Activated CD8-positive, alpha-beta memory T cell treated with anti-CD3 and anti-CD28 coated beads, Interleukin-2, amount 10 ng/mL, durations not matched to agents 7 days and 5 days (primary cell): ENCODE data around the gene CUBN. TPM values are rescaled to one million over a fixed set of nuclear protein-coding genes. Genes with fewer than 3 reads are reported as not detected.
"Not testable (repeated sequence)": the region's sequence is repeated elsewhere in the genome, so short reads cannot be mapped to it uniquely, and the experiment has no call there.

Experiments used
- ATAC-seq: fragments of 150-1000 bp; cut with Tn5 transposase; one replicate; pipeline ENCODE4 v1.10.0; 2021; ENCODE audit warnings: moderate library complexity
- CTCF ChIA-PET: fragments of 350-600 bp; sonication (Branson Sonifier 250); formaldehyde crosslinking; loops from one replicate; lab custom pipeline; 2021; ENCODE audit warnings: antibody characterized with exemption; lab: Charles Lee
- DNase-seq: peaks from one replicate; pipeline ENCODE4 v3.0.0-alpha.2; 2020
- H3K27ac Mint-ChIP-seq: one replicate; pipeline ENCODE4 v1.8.0; 2021; ENCODE audit warnings: mild to moderate bottlenecking, mixed read lengths
- H3K27me3 Mint-ChIP-seq: one replicate; pipeline ENCODE4 v1.8.0; 2021; ENCODE audit warnings: mixed read lengths
- H3K36me3 Mint-ChIP-seq: one replicate; pipeline ENCODE4 v1.8.0; 2021; ENCODE audit warnings: mild to moderate bottlenecking, mixed read lengths
- H3K4me1 Mint-ChIP-seq: one replicate; pipeline ENCODE4 v1.8.0; 2021; ENCODE audit warnings: mixed read lengths
- H3K4me3 Mint-ChIP-seq: one replicate; pipeline ENCODE4 v1.8.0; 2021; ENCODE audit warnings: mild to moderate bottlenecking, moderate library complexity, mixed read lengths
- H3K9me3 Mint-ChIP-seq: one replicate; pipeline ENCODE4 v1.8.0; 2022; ENCODE audit warnings: low read depth, mixed read lengths
- total RNA-seq, 2 experiments: library from RNA; stranded (reverse); gene quantifications; one replicate each; pipeline ENCODE4 v1.2.3, GENCODE V29; 2021

The CUBN gene
- total RNA-seq, 2 experiments from 2014 or later, result 0.56 to 1.1 TPM

- H3K36me3 Mint-ChIP-seq, H3K27ac Mint-ChIP-seq: not testable (repeated sequence)
- peaks cover 13% of the 10 kb centered on the region for H3K4me1 Mint-ChIP-seq
Observed at GRCh38 chr10:17012731-17013130, 116.9 kb downstream of the CUBN start.

GRCh38 chr10:17010363-17011145, 119.1 kb downstream of the CUBN start:
- H3K4me1 Mint-ChIP-seq, result peaks cover 16% of the 10 kb centered on the region
- CTCF ChIA-PET, result no interaction called here
- H3K27me3 Mint-ChIP-seq, result peaks cover 4% of the 10 kb centered on the region
- peaks cover 5% of the 10 kb centered on the region for H3K9me3 Mint-ChIP-seq
- no peak for ATAC-seq
- H3K27ac Mint-ChIP-seq, result no peak overlapping the region
- H3K4me3 Mint-ChIP-seq, result no peak overlapping the region
- no peak for DNase-seq
- peaks cover 4% of the 10 kb centered on the region for H3K36me3 Mint-ChIP-seq

More at GRCh38 chr10:17012731-17013130, 116.9 kb downstream of the CUBN start:
- H3K4me3 Mint-ChIP-seq, CTCF ChIA-PET, H3K27me3 Mint-ChIP-seq, ATAC-seq, H3K9me3 Mint-ChIP-seq, DNase-seq: not testable (repeated sequence)

GRCh38 chr10:17009212-17009700, 120.4 kb downstream of the CUBN start:
- Mint-ChIP-seq H3K4me1 (peaks cover 16% of the 10 kb centered on the region), H3K9me3 (peaks cover 8% of the 10 kb centered on the region), H3K27me3 (peaks cover 16% of the 10 kb centered on the region), H3K4me3 (no peak overlapping the region), H3K36me3 (peaks cover 7% of the 10 kb centered on the region), H3K27ac (no peak overlapping the region)
- CTCF ChIA-PET, result no interaction called here
- no peak for DNase-seq
- no peak for ATAC-seq

- Mint-ChIP-seq H3K4me1 (peaks cover 22% of the 10 kb centered on the region), H3K4me3 (no peak overlapping the region), H3K36me3 (peaks cover 7% of the 10 kb centered on the region), H3K27me3 (peaks cover 22% of the 10 kb centered on the region), H3K9me3 (peaks cover 8% of the 10 kb centered on the region), H3K27ac (no peak overlapping the region)
- DNase-seq, result no peak
- no peak for ATAC-seq
- CTCF ChIA-PET, result no interaction called here
Observed at GRCh38 chr10:17007418-17007770, 122.2 kb downstream of the CUBN start.

- H3K27me3 Mint-ChIP-seq, result peaks cover 22% of the 10 kb centered on the region
- peaks cover 8% of the 10 kb centered on the region for H3K9me3 Mint-ChIP-seq
- peaks cover 27% of the 10 kb centered on the region for H3K4me1 Mint-ChIP-seq
- no peak overlapping the region for H3K4me3 Mint-ChIP-seq
- peaks cover 6% of the 10 kb centered on the region for H3K36me3 Mint-ChIP-seq
- DNase-seq (no peak), ATAC-seq (no peak)
- no peak overlapping the region for H3K27ac Mint-ChIP-seq
- CTCF ChIA-PET, result no interaction called here
Observed at GRCh38 chr10:17006631-17007417, 122.8 kb downstream of the CUBN start.

- no peak for ATAC-seq
- CTCF ChIA-PET, result no interaction called here
- Mint-ChIP-seq H3K36me3 (peaks cover 4% of the 10 kb centered on the region), H3K9me3 (peaks cover 3% of the 10 kb centered on the region), H3K27ac (no peak overlapping the region), H3K4me1 (peaks cover 33% of the 10 kb centered on the region), H3K27me3 (peaks cover 22% of the 10 kb centered on the region), H3K4me3 (no peak overlapping the region)
- no peak for DNase-seq
Observed at GRCh38 chr10:17005621-17006566, 123.7 kb downstream of the CUBN start.

- peaks cover 3% of the 10 kb centered on the region for H3K9me3 Mint-ChIP-seq
- H3K36me3 Mint-ChIP-seq, result peaks cover 4% of the 10 kb centered on the region
- H3K4me3 Mint-ChIP-seq, result no peak overlapping the region
- H3K27me3 Mint-ChIP-seq, result peaks cover 22% of the 10 kb centered on the region
- no peak overlapping the region for H3K27ac Mint-ChIP-seq
- DNase-seq, result no peak
- CTCF ChIA-PET, result no interaction called here
- peaks cover 33% of the 10 kb centered on the region for H3K4me1 Mint-ChIP-seq
- no peak for ATAC-seq
Observed at GRCh38 chr10:17004801-17005380, 124.7 kb downstream of the CUBN start.

- H3K4me3 Mint-ChIP-seq, result no peak overlapping the region
- H3K4me1 Mint-ChIP-seq, result peaks cover 33% of the 10 kb centered on the region
- peaks cover 4% of the 10 kb centered on the region for H3K36me3 Mint-ChIP-seq
- CTCF ChIA-PET, result interaction anchor here (0.6 kb wide), 1 partner anchor 44 kb away, joined by 3 read pairs; no protein-coding TSS in a partner anchor
- ATAC-seq, result no peak
- no peak for DNase-seq
- H3K27me3 Mint-ChIP-seq, result peaks cover 22% of the 10 kb centered on the region
- peaks cover 3% of the 10 kb centered on the region for H3K9me3 Mint-ChIP-seq
- no peak overlapping the region for H3K27ac Mint-ChIP-seq
Observed at GRCh38 chr10:17003651-17004286, 125.8 kb downstream of the CUBN start.

- peaks cover 22% of the 10 kb centered on the region for H3K27me3 Mint-ChIP-seq
- DNase-seq, result peak; percentile 75
- peak; percentile 94 for ATAC-seq
- H3K9me3 Mint-ChIP-seq, result peaks cover 3% of the 10 kb centered on the region
- H3K4me3 Mint-ChIP-seq, result peak overlapping the region; percentile 14
- H3K27ac Mint-ChIP-seq, result peak overlapping the region; percentile 49
- peaks cover 4% of the 10 kb centered on the region for H3K36me3 Mint-ChIP-seq
- H3K4me1 Mint-ChIP-seq, result peaks cover 32% of the 10 kb centered on the region
- CTCF ChIA-PET, result interaction anchor here (0.9 to 1.2 kb wide), 3 partner anchors 18 to 34 kb away, joined by 3 to 4 read pairs (median 3); no protein-coding TSS in a partner anchor
Observed at GRCh38 chr10:17003151-17003550, 126.5 kb downstream of the CUBN start.

GRCh38 chr10:17001961-17002749, 127.5 kb downstream of the CUBN start:
- ATAC-seq, result peak; percentile 40
- H3K9me3 Mint-ChIP-seq, result peaks cover 3% of the 10 kb centered on the region
- peak overlapping the region; percentile 50 for H3K27ac Mint-ChIP-seq
- CTCF ChIA-PET, result interaction anchor here (0.9 to 1.2 kb wide), 3 partner anchors 19 to 33 kb away, joined by 3 to 4 read pairs (median 3); no protein-coding TSS in a partner anchor
- H3K4me3 Mint-ChIP-seq, result no peak overlapping the region
- no peak for DNase-seq
- H3K27me3 Mint-ChIP-seq, result peaks cover 22% of the 10 kb centered on the region
- H3K4me1 Mint-ChIP-seq, result peaks cover 28% of the 10 kb centered on the region
- H3K36me3 Mint-ChIP-seq, result peaks cover 6% of the 10 kb centered on the region

GRCh38 chr10:17001297-17001744, 128.3 kb downstream of the CUBN start:
- peaks cover 6% of the 10 kb centered on the region for H3K36me3 Mint-ChIP-seq
- H3K4me3 Mint-ChIP-seq, result no peak overlapping the region
- no peak overlapping the region for H3K27ac Mint-ChIP-seq
- peaks cover 23% of the 10 kb centered on the region for H3K27me3 Mint-ChIP-seq
- CTCF ChIA-PET, result interaction anchor here (1.0 to 1.6 kb wide), 2 partner anchors 11 to 20 kb away, joined by 3 read pairs; no protein-coding TSS in a partner anchor
- peaks cover 3% of the 10 kb centered on the region for H3K9me3 Mint-ChIP-seq
- peaks cover 28% of the 10 kb centered on the region for H3K4me1 Mint-ChIP-seq
- DNase-seq (no peak), ATAC-seq (no peak)
